HepG2 (cell line): ENCODE results near the gene ZBTB46. TPM values are rescaled to one million over a fixed set of nuclear protein-coding genes. Genes with fewer than 3 reads are reported as not detected.

ENCODE experiments used
- AHDC1 ChIP-seq: sonication (generic); formaldehyde crosslinking; IDR thresholded peaks from 2 replicates; pipeline ENCODE4 v1.5.1; 2020; ENCODE audit warnings: mild to moderate bottlenecking, missing genetic modification reagents, borderline replicate concordance
- ASH2L ChIP-seq: fragments of 300-600, 200-600 bp; sonication (generic); IDR thresholded peaks from 2 replicates; pipeline ENCODE4 v1.7.0; 2017; ENCODE audit warnings: low read depth, mild to moderate bottlenecking, moderate library complexity, mixed read lengths, low read length; ENCODE audit not compliant: insufficient read length
- ATF7 ChIP-seq, 2 experiments: fragments of 450-650 bp in 1 of 2; sonication (generic) in 1 of 2; formaldehyde crosslinking in 1 of 2; IDR thresholded peaks; 2 replicates each; pipeline versions ENCODE4 v1.4.0 to v1.6.1; 2016 to 2020; ENCODE audit warnings: antibody characterized with exemption in 1 of 2, mild to moderate bottlenecking in 1 of 2, missing genetic modification reagents in 1 of 2
- BATF2 ChIP-seq: sonication (generic); formaldehyde crosslinking; IDR thresholded peaks from 2 replicates; pipeline ENCODE4 v1.8.0; 2022; ENCODE audit warnings: mild to moderate bottlenecking, missing genetic modification reagents, moderate library complexity
- EP300 ChIP-seq, 3 experiments: sonication (generic) in 1 of 3; formaldehyde crosslinking in 1 of 3; IDR thresholded peaks; 2 replicates each; pipeline versions ENCODE4 v1.5.1 to v1.6.1; 2011 to 2020; ENCODE audit warnings: low read depth in 2 of 3, low read length in 2 of 3, borderline replicate concordance in 1 of 3, improper control_type of control experiment in 1 of 3, mild to moderate bottlenecking in 1 of 3, missing genetic modification reagents in 1 of 3, moderate library complexity in 1 of 3
- FLYWCH1 ChIP-seq: sonication (generic); formaldehyde crosslinking; IDR thresholded peaks from 2 replicates; pipeline ENCODE4 v1.8.1; 2023; ENCODE audit warnings: mild to moderate bottlenecking, missing genetic modification reagents
- HDAC1 ChIP-seq: sonication (generic); formaldehyde crosslinking; IDR thresholded peaks from 2 replicates; pipeline ENCODE4 v1.5.1; 2020; ENCODE audit warnings: mild to moderate bottlenecking, missing genetic modification reagents
- HHEX ChIP-seq: IDR thresholded peaks from 2 replicates; pipeline ENCODE4 v1.6.1; 2016; ENCODE audit warnings: control low read depth
- IKZF4 ChIP-seq: sonication (generic); formaldehyde crosslinking; IDR thresholded peaks from 2 replicates; pipeline ENCODE4 v1.5.1; 2020; ENCODE audit warnings: borderline replicate concordance, mild to moderate bottlenecking, low read depth, missing genetic modification reagents; ENCODE audit errors: not compliant biosample characterization
- KDM6A ChIP-seq: IDR thresholded peaks from 2 replicates; pipeline ENCODE4 v1.6.1; 2016; ENCODE audit warnings: low read depth
- KLF12 ChIP-seq: sonication (generic); formaldehyde crosslinking; IDR thresholded peaks from 2 replicates; pipeline ENCODE4 v1.4.0; 2020; ENCODE audit warnings: missing genetic modification reagents, borderline replicate concordance
- MTA1 ChIP-seq: sonication (generic); formaldehyde crosslinking; IDR thresholded peaks from 2 replicates; pipeline ENCODE4 v1.4.0; 2020; ENCODE audit warnings: missing genetic modification reagents, mild to moderate bottlenecking, borderline replicate concordance
- MZF1 ChIP-seq: sonication (generic); formaldehyde crosslinking; IDR thresholded peaks from 2 replicates; pipeline ENCODE4 v1.8.1; 2023; ENCODE audit warnings: mild to moderate bottlenecking, missing genetic modification reagents, borderline replicate concordance
- POGK ChIP-seq: sonication (generic); formaldehyde crosslinking; conservative IDR thresholded peaks from 2 replicates; pipeline ENCODE4 v1.8.0; 2022; ENCODE audit warnings: mild to moderate bottlenecking, moderate library complexity, missing genetic modification reagents
- SP2 ChIP-seq: sonication (generic); formaldehyde crosslinking; IDR thresholded peaks from 2 replicates; pipeline ENCODE4 v1.5.1; 2020; ENCODE audit warnings: mild to moderate bottlenecking, missing genetic modification reagents
- ZFP36L1 ChIP-seq: sonication (generic); formaldehyde crosslinking; IDR thresholded peaks from 2 replicates; pipeline ENCODE4 v1.8.0; 2022; ENCODE audit warnings: mild to moderate bottlenecking, missing genetic modification reagents, moderate library complexity
- ZMYM4 ChIP-seq: sonication (generic); formaldehyde crosslinking; IDR thresholded peaks from 2 replicates; pipeline ENCODE4 v1.8.1; 2023; ENCODE audit warnings: mild to moderate bottlenecking, missing genetic modification reagents
- ZNF180 ChIP-seq: sonication (generic); formaldehyde crosslinking; IDR thresholded peaks from 2 replicates; pipeline ENCODE4 v1.4.0; 2020; ENCODE audit warnings: low read depth, missing genetic modification reagents, borderline replicate concordance
- ZNF207 ChIP-seq: fragments of 450-650 bp; IDR thresholded peaks from 2 replicates; pipeline ENCODE4 v1.6.1; 2016; ENCODE audit warnings: antibody characterized with exemption, borderline replicate concordance
- ZNF274 ChIP-seq: sonication (generic); formaldehyde crosslinking; IDR thresholded peaks from 2 replicates; pipeline ENCODE4 v1.5.1; 2020; ENCODE audit warnings: mild to moderate bottlenecking, missing genetic modification reagents
- ZNF704 ChIP-seq: sonication (generic); formaldehyde crosslinking; IDR thresholded peaks from 2 replicates; pipeline ENCODE4 v1.8.1; 2023; ENCODE audit warnings: mild to moderate bottlenecking, inconsistent platforms, moderate library complexity, missing genetic modification reagents, borderline replicate concordance
- polyA plus RNA-seq, 8 experiments: library from polyadenylated mRNA; depleted of rRNA in 3 of 8; stranded (reverse) in 7 of 8; unstranded in 1 of 8; fragments of >200 nt; fragmentation: Illumina TruSeq in 4 of 8; extraction: Trizol in 4 of 8; gene quantifications; 2 replicates each; pipeline versions ENCODE4 v1.2.1 to v1.2.3, GENCODE V29; 2011 to 2016; ENCODE audit warnings: low read depth in 4 of 8, missing spikeins in 1 of 8, mixed read lengths in 1 of 8; ENCODE audit not compliant: insufficient read depth in 1 of 8
- total RNA-seq, 5 experiments: library from RNA; depleted of rRNA; stranded (reverse); fragments of >200 nt; fragmentation: Illumina TruSeq; extraction: Trizol; gene quantifications; 2 replicates each; pipeline ENCODE4 v1.2.3, GENCODE V29; 2016; ENCODE audit warnings: low read depth in 1 of 5

ZBTB46 gene
- total and polyA plus RNA-seq, 2 of the 13 experiments (the other 11 are each of a cell fraction or from before 2014, with no cell fraction given), result 1.6 to 13.5 TPM

GRCh38 chr20:63733117-63733516 is 97.9 kb downstream of the ZBTB46 start (continued):
- TF ChIP-seq AHDC1 (CRISPR knock-in tag) (no peak), SP2 (no peak), HHEX (CRISPR knock-in tag) (no peak), ASH2L (no peak), MTA1 (peak; percentile 38; the same call in 1 of the 2 replicates), ZMYM4 (no peak), FLYWCH1 (CRISPR knock-in tag) (no peak), MZF1 (no peak), ZFP36L1 (CRISPR knock-in tag) (no peak), IKZF4 (CRISPR knock-in tag) (no peak), KLF12 (CRISPR knock-in tag) (no peak), HDAC1 (CRISPR knock-in tag) (no peak), POGK (CRISPR knock-in tag) (no peak), ZNF180 (CRISPR knock-in tag) (no peak), ZNF274 (CRISPR knock-in tag) (no peak), ZNF704 (no peak), EP300 (IDR thresholded peaks at IDR 0.05; ENCODE audit: low read depth in 2 of 2, low read length in 2 of 2) (no peak), EP300 (CRISPR knock-in tag; IDR thresholded peaks at IDR 0.05; ENCODE audit: borderline replicate concordance) (no peak), ZNF207 (no peak), ATF7 (IDR thresholded peaks at IDR 0.05) (no peak), ATF7 (CRISPR knock-in tag; IDR thresholded peaks at IDR 0.05) (no peak), BATF2 (no peak), KDM6A (CRISPR knock-in tag) (no peak)
